GM12864 (cell line): ENCODE data around the gene ZNF462.

Experiments used
- DNase-seq: peaks from one replicate; pipeline ENCODE4 v3.0.0-alpha.2; 2011; ENCODE audit warnings: low read depth
- H3K4me3 ChIP-seq: 2 replicates; pipeline ENCODE4 v1.5.1; 2011; ENCODE audit warnings: mild to moderate bottlenecking, low read depth, low read length, control low read depth
- CTCF ChIP-seq: IDR thresholded peaks from 2 replicates; pipeline ENCODE4 v1.5.1; 2011; ENCODE audit warnings: low read depth, mild to moderate bottlenecking, moderate library complexity, low read length, control low read depth, inconsistent platforms; ENCODE audit errors: missing control alignments

Gene ZNF462

GRCh38 chr9:106992186-106992585 is 129.2 kb downstream of the ZNF462 start:
- TF ChIP-seq CTCF = no peak
- H3K4me3 ChIP-seq = no peak overlapping the region
- DNase-seq = no peak

GRCh38 chr9:106993603-106994002 is 130.6 kb downstream of the ZNF462 start:
- H3K4me3 ChIP-seq = no peak overlapping the region
- DNase-seq = no peak
- no peak for TF ChIP-seq CTCF

- DNase-seq = no peak
- no peak overlapping the region for H3K4me3 ChIP-seq
- no peak for TF ChIP-seq CTCF
Observed at GRCh38 chr9:106994463-106994862, 131.5 kb downstream of the ZNF462 start.

GRCh38 chr9:107000218-107000617 is 137.3 kb downstream of the ZNF462 start:
- DNase-seq = no peak
- TF ChIP-seq CTCF = no peak

GRCh38 chr9:107005201-107005600 is 142.2 kb downstream of the ZNF462 start:
- no peak overlapping the region for H3K4me3 ChIP-seq
- DNase-seq = no peak
- TF ChIP-seq CTCF = no peak

More at GRCh38 chr9:107000218-107000617, 137.3 kb downstream of the ZNF462 start:
- H3K4me3 ChIP-seq = no peak overlapping the region

GRCh38 chr9:107007402-107007801 is 144.4 kb downstream of the ZNF462 start:
- no peak for TF ChIP-seq CTCF
- no peak for DNase-seq
- no peak overlapping the region for H3K4me3 ChIP-seq

GRCh38 chr9:107008011-107008410 is 145.0 kb downstream of the ZNF462 start:
- TF ChIP-seq CTCF = no peak
- no peak overlapping the region for H3K4me3 ChIP-seq
- no peak for DNase-seq
